NCI-H1092 (cell line): ENCODE results near the gene NRIP1.

Experiments
- DNase-seq: peaks from one replicate; lab custom pipeline; 2025; lab: John Stamatoyannopoulos, UW

NRIP1 gene

DNA sequence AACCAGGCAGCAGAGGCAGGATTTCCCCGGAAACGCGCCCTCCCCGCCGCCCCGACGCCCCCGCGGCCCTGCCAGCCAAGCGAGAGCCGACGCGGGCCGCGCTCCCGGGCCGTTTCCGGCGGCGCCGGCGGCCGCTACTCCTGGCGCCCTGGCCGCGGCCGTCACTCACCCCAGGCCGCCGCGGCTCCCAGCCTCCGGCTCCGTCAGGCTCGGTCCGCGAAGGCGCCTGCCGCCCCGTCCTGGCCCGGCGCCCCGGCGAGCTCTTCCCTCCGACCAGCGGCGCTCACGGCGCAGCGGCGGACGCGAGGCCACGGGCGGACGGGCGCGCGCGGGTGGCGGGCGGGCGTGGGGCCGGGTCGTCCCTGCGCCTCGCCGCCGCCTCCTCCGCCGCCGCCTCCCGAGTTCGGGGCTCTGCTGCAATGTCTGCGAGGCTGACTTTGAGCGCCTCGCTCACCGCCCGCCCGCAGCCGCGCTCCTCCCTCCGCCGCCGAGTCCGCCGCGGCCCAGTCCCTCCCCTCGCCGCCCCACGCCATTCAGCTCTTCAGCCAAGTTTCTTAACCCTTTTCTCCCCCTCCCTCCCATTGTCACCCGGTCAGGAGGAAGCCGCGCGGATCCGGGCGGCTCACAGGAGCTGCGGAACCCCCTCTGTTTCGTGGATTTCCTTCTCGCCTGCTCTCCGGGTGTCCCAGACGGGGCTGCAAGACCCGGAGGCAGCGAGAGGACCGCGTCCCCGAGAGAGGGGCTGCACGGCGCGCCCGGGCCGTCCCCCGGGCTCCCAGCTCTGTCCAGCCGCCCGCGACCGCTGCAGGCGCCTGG lies at the start of gene NRIP1:
Gene NRIP1, minus strand, starts transcription at position 425 of the 816 bp plus-strand sequence. CDS start 96,808 bp downstream, outside the sequence.
- DNase-seq, result peak; percentile 54

DNA sequence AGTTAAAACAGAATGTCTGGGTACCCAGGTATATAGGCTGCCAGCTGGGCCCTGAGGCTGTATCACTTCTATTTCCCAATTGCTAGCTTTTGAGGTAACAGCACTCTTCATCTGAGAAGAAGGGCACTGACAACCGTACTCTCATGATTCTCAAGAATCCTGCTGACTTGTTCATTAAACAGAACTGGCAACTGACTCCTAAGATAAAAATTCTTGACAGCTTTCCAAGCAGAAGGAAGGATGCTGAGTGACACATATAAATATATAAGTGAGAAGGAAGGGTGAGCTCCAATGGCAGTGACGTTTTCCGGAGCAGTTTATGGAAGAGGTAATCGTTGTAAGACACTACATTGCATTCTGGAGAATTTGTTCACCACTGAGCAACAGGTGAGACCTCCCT lies 48.1 kb upstream of the NRIP1 start:
- DNase-seq, result no peak

GRCh38 chr21:15108801-15109200 lies 44.0 kb upstream of the NRIP1 start:
- no peak for DNase-seq

- DNase-seq, result no peak
Measured at GRCh38 chr21:15104470-15104869, 39.7 kb upstream of the NRIP1 start.

- no peak for DNase-seq
Measured at GRCh38 chr21:15098908-15099307, 34.1 kb upstream of the NRIP1 start.

- no peak for DNase-seq
Measured at GRCh38 chr21:15098181-15098580, 33.4 kb upstream of the NRIP1 start.

- DNase-seq, result no peak
Measured at GRCh38 chr21:15097580-15097979, 32.8 kb upstream of the NRIP1 start.

DNA sequence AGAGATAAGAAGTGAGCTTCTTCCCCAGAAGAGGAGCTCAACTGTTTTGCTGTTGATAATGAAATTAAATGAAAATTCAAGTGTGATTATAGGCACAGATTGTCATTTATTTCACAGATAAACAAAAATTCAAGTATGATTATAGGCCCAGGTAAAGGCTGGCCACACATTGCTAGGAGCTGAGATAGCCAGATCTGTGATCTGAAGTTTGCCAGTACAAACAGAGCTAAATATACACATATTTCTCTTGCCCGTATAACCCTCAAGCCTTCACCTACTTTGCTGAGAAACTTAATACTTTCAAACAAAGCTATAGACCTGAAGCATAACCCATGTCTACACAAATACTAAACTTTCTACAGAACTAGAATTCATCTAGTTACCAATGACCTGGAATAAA lies 31.3 kb upstream of the NRIP1 start:
- no peak for DNase-seq

- DNase-seq, result no peak
Measured at GRCh38 chr21:15095326-15095725, 30.5 kb upstream of the NRIP1 start.

GRCh38 chr21:15094706-15095105 lies 29.9 kb upstream of the NRIP1 start:
- no peak for DNase-seq

- DNase-seq, result no peak
Measured at GRCh38 chr21:15093216-15093615, 28.4 kb upstream of the NRIP1 start.

DNA sequence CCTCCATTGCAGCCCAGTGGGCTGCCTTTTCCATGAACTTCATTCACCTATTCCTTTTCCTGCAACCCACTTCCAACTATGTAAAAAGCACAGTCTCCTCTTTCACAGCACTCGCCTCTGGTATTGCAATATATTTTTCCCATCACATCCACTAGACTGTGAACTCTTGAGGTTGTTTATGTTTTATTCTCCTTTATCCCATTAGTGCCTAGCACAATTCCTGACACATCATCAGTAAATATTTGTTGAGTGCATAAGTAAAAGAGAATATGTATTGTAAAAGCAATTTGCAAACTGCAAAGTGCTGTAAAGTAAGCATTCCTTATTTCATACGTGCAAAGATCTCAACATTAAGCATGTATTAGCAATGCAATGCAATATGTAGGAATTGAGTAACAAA lies 27.9 kb upstream of the NRIP1 start:
- DNase-seq, result no peak

DNA sequence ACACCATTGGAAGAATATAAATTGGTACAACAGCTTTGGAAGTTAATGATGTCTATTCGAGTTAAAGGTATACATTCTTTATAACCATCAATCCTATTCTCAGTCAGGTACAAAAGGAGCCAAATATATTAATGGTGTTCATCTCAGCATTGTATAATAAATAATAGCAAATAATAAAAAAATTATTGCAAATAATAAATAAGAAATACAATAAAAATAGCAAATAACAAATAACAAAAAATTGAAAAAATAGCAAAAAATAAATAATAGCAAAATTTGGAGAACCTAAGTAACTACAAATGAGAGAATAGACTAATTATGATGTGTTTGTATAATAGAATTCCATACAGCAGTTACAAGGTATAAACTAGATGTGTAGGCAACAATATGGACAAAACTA lies 25.6 kb upstream of the NRIP1 start:
- DNase-seq, result no peak

GRCh38 chr21:15088488-15088887 lies 23.7 kb upstream of the NRIP1 start:
- DNase-seq, result no peak

DNA sequence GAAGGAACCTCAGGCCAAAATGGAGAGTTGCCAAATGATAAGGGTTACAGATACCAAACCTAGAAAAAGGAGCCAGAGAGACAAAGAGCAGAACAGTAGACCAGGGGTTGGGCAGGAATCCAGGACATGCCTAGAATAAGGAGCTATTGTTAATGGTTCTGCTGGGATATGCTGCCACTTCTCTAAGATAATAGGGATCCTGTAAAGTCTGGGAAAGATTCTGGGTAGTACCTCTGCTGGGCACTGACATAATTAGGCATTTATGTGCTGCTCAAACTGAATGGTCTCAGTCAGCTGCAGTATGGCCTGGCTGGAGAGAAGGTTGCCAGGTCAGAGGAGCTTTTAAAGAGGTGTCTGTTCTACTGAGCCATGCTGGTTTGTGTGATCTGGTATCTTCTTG lies 19.9 kb upstream of the NRIP1 start:
- DNase-seq, result no peak

DNA sequence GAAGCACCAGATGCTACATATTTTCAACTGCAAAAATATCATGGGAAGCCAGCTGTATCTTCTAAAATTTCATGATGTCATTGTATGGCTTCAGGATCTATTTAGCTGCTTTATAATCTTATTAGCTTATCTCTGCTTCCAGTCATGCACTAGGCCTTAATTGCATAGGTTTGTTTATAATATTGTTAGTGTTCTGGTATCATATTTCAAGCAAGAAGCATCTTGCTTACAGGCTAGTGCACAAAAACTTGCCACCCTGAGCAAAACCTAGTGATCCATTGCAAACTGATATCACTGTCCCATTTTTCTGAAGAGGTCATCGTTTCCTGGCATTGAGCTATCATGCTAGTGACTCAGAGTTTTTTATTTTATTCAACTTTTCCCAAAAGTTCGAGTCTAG lies 15.7 kb upstream of the NRIP1 start:
- DNase-seq, result no peak

GRCh38 chr21:15079269-15079668 lies 14.5 kb upstream of the NRIP1 start:
- DNase-seq, result no peak

DNA sequence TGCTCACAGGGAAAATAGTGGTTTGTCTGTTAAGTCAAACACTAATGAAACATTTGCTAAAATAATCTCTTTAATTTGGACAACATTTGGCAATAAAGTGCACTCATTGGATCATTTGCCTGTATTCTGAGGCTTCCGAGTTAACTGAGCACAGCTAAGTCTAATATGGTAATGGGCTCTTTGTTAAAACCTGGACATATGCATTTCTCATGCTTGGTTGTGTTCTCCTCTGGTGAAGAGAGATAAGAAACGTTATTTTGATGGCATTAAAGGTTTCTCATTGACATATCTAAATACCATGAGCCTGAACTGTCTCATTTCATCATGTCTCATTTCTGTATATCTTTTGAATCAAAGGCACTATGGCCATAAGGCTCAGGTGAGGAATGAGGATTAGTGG lies 13.4 kb upstream of the NRIP1 start:
- DNase-seq, result no peak

DNA sequence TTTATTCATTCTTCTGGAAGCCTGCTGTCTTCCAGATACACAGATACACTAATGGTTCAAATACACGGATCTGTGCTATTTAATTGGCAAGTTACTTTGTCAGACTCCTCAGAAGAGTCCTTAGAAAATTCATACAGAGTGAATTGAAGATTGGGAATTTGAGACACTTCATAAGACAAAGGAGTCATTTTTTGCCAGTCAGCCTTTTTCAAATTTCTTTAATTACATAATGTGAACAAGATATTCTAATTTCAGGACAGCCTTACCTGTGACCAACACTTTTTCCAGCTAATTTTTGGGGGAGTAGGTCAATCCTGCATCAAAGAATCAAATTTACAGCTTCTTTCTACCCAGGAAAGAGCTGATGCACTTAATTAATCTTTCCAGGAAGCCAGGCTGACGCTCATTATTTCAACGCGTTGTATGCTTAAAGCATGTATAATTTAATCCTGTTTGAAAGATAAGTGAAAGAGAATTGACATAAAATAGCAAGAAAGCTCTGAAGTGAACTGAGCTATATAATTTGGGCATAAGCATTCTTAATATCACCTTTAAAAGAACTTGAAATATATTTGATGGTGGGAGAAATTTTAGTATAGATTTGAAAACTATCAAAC lies 12.8 kb upstream of the NRIP1 start:
- no peak for DNase-seq

- no peak for DNase-seq
Measured at GRCh38 chr21:15076730-15077129, 11.9 kb upstream of the NRIP1 start.

DNA sequence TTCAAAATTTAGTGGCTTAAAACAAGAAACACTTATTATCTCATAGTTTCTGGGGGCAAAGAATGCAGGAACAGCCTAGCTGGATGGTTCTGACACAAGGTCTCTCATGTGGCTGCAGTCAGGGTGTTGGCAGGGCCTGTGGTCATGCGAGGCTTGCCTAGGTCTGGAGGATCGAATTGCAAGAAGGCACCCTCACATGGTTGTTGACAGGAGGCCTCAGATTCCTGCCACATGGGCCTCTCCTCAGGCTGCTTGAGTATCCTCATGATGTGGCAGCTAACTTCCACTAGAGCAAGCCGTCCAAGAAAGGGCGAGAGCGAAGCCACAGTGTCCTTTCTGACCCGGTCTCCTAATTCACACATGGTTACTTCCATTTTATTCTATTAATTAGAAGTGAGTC lies 6.2 kb upstream of the NRIP1 start:
- DNase-seq, result no peak

GRCh38 chr21:15066123-15066575 lies 1.3 kb upstream of the NRIP1 start:
- DNase-seq, result no peak

GRCh38 chr21:15065392-15066122 lies 757 bp upstream of the NRIP1 start:
- DNase-seq, result no peak
